Esophagus squamous epithelium (tissue), 5 donors: ENCODE data around the gene PRR5. TPM values are rescaled to one million over a fixed set of nuclear protein-coding genes. Genes with fewer than 3 reads are reported as not detected.

ENCODE experiments used
- DNase-seq: peaks from one replicate; lab custom pipeline; 2025; lab: John Stamatoyannopoulos, UW
- H3K27ac ChIP-seq, 4 donors: fragments of 200-600 bp; sonication (generic); one replicate each; pipeline ENCODE4 v1.5.1; 2016 to 2019; ENCODE audit warnings: mild to moderate bottlenecking in 1 of 4
- H3K27me3 ChIP-seq, 4 donors: fragments of 200-600 bp; sonication (generic); 1 replicate in 3 of 4; 2 replicates in 1 of 4; pipeline versions ENCODE4 v1.5.1 to v1.6.0; 2017 to 2021; ENCODE audit warnings: antibody characterized with exemption in 1 of 4
- H3K36me3 ChIP-seq, 3 donors: fragments of 200-600 bp; sonication (generic); one replicate each; pipeline ENCODE4 v1.5.1; 2016 to 2019
- H3K4me1 ChIP-seq, 3 donors: fragments of 200-600 bp; sonication (generic); one replicate each; pipeline ENCODE4 v1.5.1; 2017 to 2019
- H3K4me3 ChIP-seq, 4 donors: fragments of 200-600 bp; sonication (generic); 1 replicate in 3 of 4; 2 replicates in 1 of 4; pipeline ENCODE4 v1.5.1; 2016 to 2019; ENCODE audit warnings: mild to moderate bottlenecking in 2 of 4, moderate library complexity in 1 of 4
- H3K9me3 ChIP-seq, 3 donors: fragments of 200-600 bp; sonication (generic); one replicate each; pipeline ENCODE4 v1.5.1; 2016 to 2019
- CTCF ChIP-seq, 6 experiments: fragments of 450-650 bp in 4 of 6; fragments of 200-600 bp in 2 of 6; sonication (generic) in 2 of 6; IDR thresholded peaks; one replicate each; pipeline ENCODE4 v1.5.1; 2016 to 2019; ENCODE audit warnings: antibody characterized with exemption in 6 of 6, mild to moderate bottlenecking in 4 of 6, moderate library complexity in 4 of 6
- POLR2A ChIP-seq, 4 donors: fragments of 450-650 bp; IDR thresholded peaks; one replicate each; pipeline ENCODE4 v1.6.1; 2017; ENCODE audit warnings: antibody characterized with exemption in 4 of 4, mild to moderate bottlenecking in 4 of 4, moderate library complexity in 3 of 4
- WGBS, 2 donors: methylation state at CpG; one replicate each; pipeline ENCODE4 v1.1.5; 2018; 5-methylcytosine and 5-hydroxymethylcytosine counted together
- intact Hi-C: fragments of 100-400 bp; cut with DNase I; formaldehyde crosslinking; loops from one replicate; pipeline ENCODE4 v1.15.0; 2022
- total RNA-seq, 4 donors: library from RNA; depleted of rRNA; stranded (reverse); fragments of >200 nt; gene quantifications; one replicate each; pipeline ENCODE4 v1.1.0, GENCODE V29; 2016
- donor health status: DM: yes; HTN: yes; CAD: no.

Gene PRR5
- total RNA-seq, 4 donors from 2014 or later, result 20.8 to 33.0 (median 23.4) TPM

DNA sequence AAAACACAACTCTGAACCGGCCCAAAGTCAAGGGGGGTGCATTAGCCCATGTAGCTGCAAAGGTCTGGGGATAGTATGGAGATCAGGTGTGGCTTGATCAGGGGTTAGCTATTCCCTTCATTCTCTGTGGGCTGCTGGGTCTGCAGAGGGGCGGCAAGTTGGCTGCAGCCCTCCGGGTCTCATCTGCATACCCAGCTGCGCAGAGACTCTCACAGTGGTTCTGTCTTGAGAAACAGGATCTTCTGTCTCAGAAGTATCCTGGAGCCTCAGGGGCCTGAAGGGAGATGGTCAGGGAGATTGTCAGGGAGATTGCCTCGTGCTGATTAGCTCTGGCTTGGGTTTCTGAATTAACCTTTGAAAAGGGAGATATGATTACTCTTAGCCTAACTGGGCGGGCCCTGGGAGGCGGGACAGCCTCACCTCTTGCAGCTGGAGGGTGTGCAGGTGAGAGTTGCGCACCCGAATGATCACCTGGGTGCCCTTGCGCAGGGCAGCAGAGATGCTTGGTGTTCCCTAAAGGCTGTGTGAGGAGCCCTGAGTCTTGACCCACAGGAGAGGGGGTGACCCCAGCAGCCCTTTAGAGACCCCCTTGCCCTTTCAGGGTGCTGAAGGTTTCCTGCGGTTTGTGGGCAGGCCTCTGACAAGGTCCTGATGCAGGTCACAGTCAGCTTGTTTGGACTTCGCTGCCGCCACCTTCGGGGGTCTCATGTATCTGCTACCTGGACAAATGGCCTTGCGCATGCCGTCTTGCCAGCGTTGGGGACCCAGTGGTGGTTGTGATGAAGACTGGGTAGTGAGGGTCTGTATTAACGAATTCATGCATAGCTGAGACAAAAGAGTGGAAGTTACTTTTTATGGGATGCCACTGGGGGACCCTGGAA lies 57.7 kb downstream of the PRR5 start:
- no peaks in the 10 kb centered on the region for H3K36me3 ChIP-seq
- TF ChIP-seq CTCF (IDR thresholded peaks at IDR 0.05) (no peak), POLR2A (IDR thresholded peaks at IDR 0.05) (no peak)
- peaks cover 0 to 22% (median 0%) of the 10 kb centered on the region in 4 donors for H3K27me3 ChIP-seq
- peaks cover 10 to 26% (median 10%) of the 10 kb centered on the region in 3 donors for H3K4me1 ChIP-seq
- no peak overlapping the region for H3K4me3 ChIP-seq
- WGBS, 2 donors, result 73 to 84% methylated on average over 11 to 15 of the region's 18 CpGs
- no peaks in the 10 kb centered on the region for H3K9me3 ChIP-seq
- intact Hi-C loops, result no loop called here
- DNase-seq, result no peak
- no peak overlapping the region for H3K27ac ChIP-seq

- 78 to 81% methylated on average over 5 of the region's 5 CpGs for WGBS, 2 donors
- peaks cover 0 to 14% (median 0%) of the 10 kb centered on the region in 4 donors for H3K27me3 ChIP-seq
- DNase-seq, result no peak
- H3K4me3 ChIP-seq, result no peak overlapping the region
- H3K36me3 ChIP-seq, result no peaks in the 10 kb centered on the region
- intact Hi-C loops, result no loop called here
- H3K27ac ChIP-seq, result no peak overlapping the region
- no peaks in the 10 kb centered on the region for H3K9me3 ChIP-seq
- H3K4me1 ChIP-seq, result peaks cover 3 to 18% (median 3%) of the 10 kb centered on the region in 3 donors
- TF ChIP-seq CTCF (IDR thresholded peaks at IDR 0.05) (no peak), POLR2A (IDR thresholded peaks at IDR 0.05) (no peak)
Observed at GRCh38 chr22:44760476-44760875, 58.5 kb downstream of the PRR5 start.

GRCh38 chr22:44761025-44761424 lies 59.0 kb downstream of the PRR5 start:
- H3K27ac ChIP-seq, result no peak overlapping the region
- peaks cover 0 to 8% (median 0%) of the 10 kb centered on the region in 4 donors for H3K27me3 ChIP-seq
- WGBS, 2 donors, result 81 to 97% methylated on average over 6 to 10 of the region's 10 CpGs
- H3K36me3 ChIP-seq, result no peaks in the 10 kb centered on the region
- no peak for TF ChIP-seq CTCF (IDR thresholded peaks at IDR 0.05)
- no peak for TF ChIP-seq POLR2A (IDR thresholded peaks at IDR 0.05)
- H3K4me1 ChIP-seq, result peaks cover 0 to 12% (median 0%) of the 10 kb centered on the region in 3 donors
- no peak for DNase-seq
- intact Hi-C loops, result no loop called here
- no peaks in the 10 kb centered on the region for H3K9me3 ChIP-seq
- H3K4me3 ChIP-seq, result no peak overlapping the region

- H3K36me3 ChIP-seq, result no peaks in the 10 kb centered on the region
- no peak for TF ChIP-seq CTCF (IDR thresholded peaks at IDR 0.05)
- TF ChIP-seq POLR2A (IDR thresholded peaks at IDR 0.05), result no peak
- no peaks in the 10 kb centered on the region for H3K27me3 ChIP-seq
- no peaks in the 10 kb centered on the region for H3K9me3 ChIP-seq
- no peaks in the 10 kb centered on the region for H3K4me1 ChIP-seq
- intact Hi-C loops, result no loop called here
- no peak overlapping the region for H3K27ac ChIP-seq
- WGBS, 2 donors, result 91 to 95% methylated on average over 11 to 15 of the region's 17 CpGs
- H3K4me3 ChIP-seq, result no peak overlapping the region
- DNase-seq, result no peak
Observed at GRCh38 chr22:44764373-44764772, 62.4 kb downstream of the PRR5 start.

DNA sequence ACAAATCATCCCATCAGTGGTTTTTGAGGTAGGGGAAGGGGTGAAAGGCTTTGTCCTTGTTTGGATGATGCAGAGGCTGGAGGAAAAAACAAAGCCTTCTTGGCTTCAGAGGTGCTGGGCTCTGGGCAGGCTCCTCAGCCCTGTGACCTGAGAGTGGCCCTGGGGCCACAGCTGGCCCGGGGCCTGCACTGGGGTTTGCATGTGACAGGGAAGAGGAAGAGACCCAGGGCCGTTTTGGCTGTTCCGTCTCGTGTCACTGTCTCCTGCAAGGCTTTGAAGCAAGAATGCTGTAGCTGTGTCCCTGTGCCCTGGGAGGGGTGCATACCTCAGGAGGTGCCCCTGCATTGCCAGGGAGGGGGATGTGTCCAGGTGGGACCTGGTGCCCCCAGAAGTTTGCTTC lies 63.0 kb downstream of the PRR5 start:
- Histone ChIP-seq H3K36me3 (no peaks in the 10 kb centered on the region), H3K9me3 (no peaks in the 10 kb centered on the region), H3K27ac (no peak overlapping the region), H3K4me3 (no peak overlapping the region), H3K27me3 (no peaks in the 10 kb centered on the region), H3K4me1 (no peaks in the 10 kb centered on the region)
- TF ChIP-seq CTCF (IDR thresholded peaks at IDR 0.05) (no peak), POLR2A (IDR thresholded peaks at IDR 0.05) (no peak)
- WGBS, 2 donors, result 73% methylated on average over 4 of the region's 4 CpGs; no CpG with 5 or more reads in 1 of the 2 donors
- no peak for DNase-seq
- intact Hi-C loops, result no loop called here
